ENCODE measurements around the gene MYB.
"Not testable (repeated sequence)": the region's sequence is repeated elsewhere in the genome, so short reads cannot be mapped to it uniquely, and the experiment has no call there.

MYB gene

DNA sequence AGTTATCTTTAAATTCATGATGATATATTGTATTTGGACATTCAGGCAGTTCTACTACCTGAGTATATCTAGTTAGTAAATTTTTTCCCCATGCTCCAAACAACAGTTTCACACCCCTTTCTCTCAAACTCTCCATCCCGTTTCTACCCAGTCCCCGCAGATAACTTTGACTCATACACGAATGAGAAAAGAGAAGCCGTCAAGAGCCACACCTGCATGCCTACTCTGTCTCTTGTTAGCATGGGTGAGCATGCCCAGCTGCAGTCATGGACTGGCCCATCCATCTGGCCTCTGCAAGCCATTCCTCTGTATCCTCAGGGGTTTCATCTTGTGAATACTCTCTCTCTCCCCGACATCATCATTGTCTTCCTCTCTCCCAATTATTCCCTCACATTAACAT, 41.5 kb downstream of the MYB start:
- DNase-seq (ENCODE audit: low read depth), result no peak

DNA sequence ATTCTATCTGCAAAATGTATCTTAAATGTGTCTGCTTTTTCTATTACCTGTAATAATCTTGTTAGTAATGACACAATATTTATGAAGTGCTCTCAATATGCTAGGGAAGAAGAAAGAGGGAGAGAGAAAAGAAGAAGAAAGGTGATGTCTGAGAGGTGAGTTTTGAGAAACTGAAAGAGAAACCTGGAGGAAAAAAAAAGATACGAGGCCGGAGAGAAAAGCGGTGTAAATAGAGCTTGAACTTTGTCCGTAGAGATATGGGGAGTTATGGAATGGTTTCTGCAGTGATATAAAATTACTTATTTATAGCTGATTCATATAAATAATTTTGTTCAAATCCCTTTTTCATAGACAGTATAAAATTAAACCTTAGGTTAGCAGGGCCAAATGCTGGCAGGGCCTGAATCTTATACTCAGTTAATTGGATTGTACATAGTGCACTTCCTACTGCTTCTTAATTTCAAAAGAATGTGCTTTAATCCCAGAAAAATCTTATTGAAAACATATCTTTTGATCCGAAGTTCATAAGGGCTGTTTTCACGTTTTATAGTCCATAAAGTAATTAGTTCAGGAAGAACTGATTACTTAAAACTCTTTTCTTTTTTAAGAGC, 43.0 kb downstream of the MYB start:
- no peak for DNase-seq (ENCODE audit: low read depth)

DNA sequence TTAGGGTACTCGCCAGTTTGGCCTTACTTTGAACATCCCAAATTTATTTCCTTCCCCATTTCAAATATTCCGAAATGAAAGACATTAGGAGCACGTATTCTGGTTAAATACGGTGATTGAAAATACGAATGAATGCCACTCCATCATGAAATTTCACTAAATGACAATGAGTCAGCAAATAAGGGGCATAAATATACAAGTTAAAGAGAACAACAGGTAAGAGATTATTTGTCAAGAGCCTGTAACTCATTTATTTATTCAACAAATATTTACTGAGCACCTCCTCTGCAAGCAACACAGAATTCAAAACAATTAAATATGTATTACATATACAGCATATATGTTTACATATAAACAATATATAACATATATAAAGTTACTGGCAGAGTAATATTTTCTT, 44.8 kb downstream of the MYB start:
- no peak for DNase-seq (ENCODE audit: low read depth)

DNA sequence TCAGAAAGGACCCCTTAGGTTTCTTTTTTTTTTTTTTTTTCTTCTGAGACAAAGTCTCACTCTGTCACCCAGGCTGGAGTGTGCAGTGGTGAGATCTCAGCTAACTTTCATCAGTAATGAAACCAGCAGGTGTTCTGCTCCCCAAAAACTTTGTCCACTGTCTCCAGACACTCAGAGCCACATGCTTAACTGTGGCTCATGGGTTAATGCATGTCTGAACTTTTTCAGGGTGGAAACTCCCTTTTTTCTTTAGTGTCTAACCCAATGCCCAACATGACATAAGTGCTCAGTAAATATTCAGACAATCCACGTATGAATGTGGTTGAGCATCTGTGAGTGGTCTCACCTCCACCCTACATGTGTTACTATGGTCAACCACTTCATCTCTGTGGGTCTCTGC, 45.4 kb downstream of the MYB start:
- DNase-seq (ENCODE audit: low read depth), result no peak

DNA sequence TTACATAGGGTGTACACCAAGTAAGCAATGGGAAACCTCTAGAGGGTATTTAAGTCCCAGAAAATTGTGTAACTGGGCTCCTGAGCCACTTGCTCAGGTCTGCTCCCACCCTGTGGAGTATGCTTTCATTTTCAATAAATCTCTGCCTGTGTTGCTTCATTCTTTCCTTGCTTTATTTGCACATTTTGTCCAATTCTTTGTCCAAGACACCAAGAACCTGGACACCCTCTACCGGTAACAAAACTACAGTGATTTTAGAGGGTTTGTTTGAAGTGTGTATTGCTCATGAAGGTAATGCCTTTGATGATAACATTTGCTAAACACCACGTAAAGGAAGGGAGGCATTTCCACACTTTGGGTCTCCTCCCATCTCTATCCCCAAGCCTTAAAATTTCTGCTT, 46.2 kb downstream of the MYB start:
- no peak for DNase-seq (ENCODE audit: low read depth)

DNA sequence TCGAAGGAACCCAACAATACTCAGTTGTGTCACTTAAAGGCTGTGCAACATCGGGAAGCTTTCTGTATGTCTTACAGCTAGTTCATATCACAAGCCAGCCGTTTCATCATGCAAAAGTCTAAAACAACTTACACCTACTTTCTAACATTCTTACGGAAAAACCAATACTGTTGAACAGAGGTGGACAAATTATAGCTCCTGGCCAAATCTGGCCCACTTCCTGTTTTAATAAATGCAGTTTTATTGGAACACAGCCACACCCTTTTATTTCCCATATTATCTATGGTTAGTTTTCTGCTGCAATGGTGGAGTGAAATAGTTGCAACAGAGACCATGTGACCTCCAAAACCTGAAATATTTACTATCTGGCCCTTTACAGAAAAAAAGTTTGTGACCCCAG, 46.6 kb downstream of the MYB start:
- no peak for DNase-seq (ENCODE audit: low read depth)

DNA sequence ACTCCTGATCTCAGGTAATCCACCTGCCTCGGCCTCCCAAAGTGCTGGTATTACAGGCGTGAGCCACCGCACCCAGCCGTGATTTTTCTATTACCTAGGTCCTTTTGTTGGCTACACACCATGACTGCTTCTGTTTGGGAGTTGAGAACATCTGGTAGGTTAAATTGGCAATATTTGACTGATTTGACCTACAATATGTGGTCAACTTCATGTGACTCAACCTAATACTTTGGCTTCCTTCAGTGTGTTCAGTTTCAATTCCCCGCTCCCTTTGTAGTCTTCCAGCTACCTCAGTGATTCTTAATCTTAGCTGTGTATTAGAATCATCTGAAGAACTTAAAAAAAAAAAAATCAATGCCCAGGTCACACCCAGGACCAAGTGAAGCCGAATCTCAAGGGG, 47.4 kb downstream of the MYB start:
- DNase-seq (ENCODE audit: low read depth), result no peak

DNA sequence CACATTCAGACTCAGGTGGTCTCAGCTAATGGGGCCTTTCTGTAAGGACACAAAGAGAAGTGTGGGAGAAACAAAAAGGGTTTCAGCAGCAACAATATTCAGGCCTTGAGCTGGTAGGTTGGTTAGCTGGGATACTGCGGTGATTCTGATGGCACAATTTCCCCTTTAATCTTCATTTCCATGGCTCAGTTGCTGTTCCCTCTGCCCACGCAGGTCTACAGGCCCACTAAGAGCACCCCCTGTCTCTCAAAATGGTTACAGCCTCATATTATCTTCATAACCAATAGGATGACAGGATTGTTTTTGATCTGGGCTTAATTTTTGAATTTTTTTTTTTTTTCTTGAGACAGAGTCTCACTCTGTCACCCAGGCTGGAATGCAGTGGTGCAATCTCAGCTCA, 48.9 kb downstream of the MYB start:
- DNase-seq (ENCODE audit: low read depth), result no peak

DNA sequence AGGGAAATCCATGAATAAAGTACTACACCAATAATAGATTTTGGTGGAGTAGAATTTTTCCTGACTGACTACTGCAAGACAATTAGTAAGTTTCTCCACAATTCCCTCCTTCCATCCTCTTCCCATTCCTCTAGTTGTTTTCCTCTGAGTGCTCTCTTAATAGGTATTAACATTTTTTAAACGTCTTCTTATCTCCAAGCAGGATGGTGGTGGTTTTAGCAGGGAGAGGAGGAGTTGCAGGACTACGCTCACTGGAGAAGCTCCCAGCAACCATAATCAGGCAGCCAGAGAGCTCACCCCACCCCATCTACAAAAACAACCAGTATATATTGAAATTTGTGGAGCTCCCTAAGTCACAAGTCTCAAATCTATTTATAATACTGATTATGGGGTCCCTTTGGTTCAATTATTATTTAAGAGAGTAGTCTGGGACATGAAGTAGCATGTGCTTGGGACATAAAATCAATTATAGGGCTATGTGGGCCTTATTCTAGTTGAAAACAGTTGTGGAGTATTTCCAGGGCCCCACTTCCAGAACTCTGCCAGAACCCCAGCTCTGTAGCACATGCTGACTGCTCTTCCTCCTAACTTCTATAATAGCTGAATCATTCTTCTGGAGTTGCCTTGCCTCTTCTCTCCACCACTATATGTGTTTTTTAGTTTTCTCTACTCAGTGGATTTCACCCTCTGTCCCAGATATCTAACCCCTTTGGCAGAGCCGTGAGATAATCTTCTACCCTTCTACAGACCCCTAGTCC, 49.8 kb downstream of the MYB start:
- no peak for DNase-seq (ENCODE audit: low read depth)

DNA sequence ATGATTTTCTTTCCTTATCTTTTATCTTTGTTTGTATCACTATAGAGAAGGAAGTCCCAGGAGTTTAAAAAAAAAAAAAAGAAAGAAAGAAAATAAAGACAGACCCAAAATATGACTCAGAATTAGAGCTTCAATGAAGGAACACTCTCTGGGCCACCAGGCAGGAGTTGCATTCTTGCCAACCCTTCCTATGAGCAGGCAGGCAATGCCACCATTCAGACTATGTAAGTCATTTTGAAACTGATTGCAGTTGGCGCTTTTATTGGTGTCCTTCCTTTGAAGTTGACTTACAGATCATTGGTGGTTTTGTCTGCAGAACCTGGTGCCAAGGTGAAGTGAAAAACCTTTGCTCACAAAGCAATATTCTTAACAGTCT, 50.3 kb downstream of the MYB start:
- DNase-seq (ENCODE audit: low read depth), result no peak

DNA sequence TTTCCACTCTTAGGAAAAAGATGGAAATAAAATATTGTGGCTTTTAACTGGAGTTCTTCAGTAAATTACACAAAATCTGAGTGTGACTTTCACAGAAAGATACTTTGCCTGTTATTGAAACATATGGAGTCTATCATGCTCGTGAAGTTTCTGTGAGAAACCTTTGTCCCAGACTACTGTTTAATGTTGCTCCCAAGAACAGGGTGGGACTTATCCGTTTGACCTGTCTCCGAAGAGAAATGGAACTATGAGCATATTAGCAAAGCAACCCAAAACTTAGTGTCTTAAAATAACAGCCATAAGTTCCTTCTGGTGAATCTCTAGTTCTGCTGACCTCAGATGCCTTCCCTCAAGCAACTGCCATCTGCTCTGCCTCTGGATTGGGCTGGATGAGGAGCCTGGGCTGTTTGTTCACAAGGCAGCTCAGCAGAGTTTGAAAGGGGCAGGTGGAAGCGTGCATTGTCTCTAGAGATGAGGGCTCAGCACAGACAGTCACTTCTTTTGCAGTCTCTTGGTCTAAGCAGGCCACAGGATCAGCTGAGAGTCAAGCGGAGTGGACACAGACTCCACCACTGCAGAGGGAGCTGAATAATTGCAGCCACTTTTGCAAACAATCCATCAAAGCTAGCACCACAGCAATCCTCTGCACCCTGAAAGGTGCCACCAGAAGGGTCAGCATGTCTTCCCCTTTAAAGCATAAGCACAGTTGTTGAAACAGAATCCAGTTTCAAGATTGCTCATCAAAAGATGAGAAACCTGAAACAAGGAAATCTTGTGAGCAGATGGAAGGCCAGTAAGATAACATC, 52.8 kb downstream of the MYB start:
- no peak for DNase-seq (ENCODE audit: low read depth)

DNA sequence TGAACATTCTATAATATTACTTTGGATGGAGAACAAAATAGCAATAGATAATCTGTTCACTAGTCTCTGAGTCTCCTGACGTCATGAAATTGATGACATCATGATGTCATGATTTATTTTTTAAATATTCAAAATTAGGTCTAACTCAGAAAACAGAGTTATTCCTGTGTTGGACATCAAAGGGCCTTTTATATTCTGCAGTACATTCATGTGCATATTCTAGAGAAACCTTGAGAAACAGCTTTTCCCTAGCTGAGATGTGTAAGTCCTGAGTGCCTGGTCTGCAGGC, 53.3 kb downstream of the MYB start:
- no peak for DNase-seq (ENCODE audit: low read depth)

DNA sequence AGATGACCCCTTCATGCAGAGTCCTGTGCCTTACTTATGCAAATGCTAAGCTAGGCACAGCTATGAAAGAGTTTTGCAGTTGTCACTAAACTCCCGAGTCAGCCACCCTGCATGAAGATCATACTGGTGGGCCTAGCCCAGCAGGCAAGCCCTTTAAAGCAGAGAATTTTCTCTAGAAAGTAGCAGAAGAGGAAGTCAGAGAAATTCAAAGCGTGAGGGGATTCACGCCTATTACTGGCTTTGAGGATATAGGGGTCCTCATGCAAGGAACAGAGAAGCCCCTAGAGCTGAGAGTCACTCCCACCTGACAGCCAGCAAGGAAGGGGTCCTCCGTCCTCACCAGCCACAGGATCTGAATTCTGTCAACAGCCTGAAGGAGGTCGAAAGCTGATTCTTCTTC, 54.6 kb downstream of the MYB start:
- DNase-seq (ENCODE audit: low read depth), result no peak

DNA sequence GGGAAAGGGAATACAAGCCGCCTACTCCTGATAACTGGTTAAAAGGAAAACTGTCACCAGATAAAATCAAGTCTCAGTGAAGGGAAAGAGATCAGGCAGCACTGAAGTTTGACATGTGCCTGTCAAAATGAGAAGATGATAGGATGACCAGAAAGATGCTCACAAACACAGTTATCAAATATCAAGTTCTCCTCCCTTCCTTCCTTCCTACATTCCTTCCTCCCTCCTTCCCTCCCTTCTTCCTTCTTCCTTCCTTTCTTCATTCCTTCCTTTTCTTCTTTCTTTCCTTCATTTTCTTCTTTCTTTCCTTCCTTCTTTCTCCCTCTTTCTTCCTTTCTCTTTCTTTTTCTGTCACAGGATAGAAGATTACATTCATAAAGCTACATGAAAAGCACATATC, 55.2 kb downstream of the MYB start:
- DNase-seq (ENCODE audit: low read depth), result no peak

DNA sequence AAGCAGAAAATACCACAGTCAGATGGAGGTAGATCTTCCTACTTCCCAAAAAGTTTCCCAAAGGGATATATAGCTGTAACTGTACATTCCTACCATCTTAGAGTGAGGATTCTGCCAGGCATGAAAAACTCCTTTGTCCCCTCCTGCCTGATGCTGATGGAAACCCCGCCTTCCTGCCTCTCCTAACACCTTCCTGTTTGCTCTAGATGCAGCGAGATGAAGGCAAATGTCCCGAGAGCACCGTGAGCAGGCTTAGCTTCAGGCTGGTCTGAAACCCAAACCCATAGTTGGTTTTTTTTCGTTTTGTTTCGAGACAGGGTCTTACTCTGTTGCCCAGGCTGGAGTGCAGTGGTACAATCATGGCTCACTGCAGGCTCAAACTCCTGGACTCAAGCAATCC, 55.6 kb downstream of the MYB start:
- DNase-seq (ENCODE audit: low read depth), result no peak

DNA sequence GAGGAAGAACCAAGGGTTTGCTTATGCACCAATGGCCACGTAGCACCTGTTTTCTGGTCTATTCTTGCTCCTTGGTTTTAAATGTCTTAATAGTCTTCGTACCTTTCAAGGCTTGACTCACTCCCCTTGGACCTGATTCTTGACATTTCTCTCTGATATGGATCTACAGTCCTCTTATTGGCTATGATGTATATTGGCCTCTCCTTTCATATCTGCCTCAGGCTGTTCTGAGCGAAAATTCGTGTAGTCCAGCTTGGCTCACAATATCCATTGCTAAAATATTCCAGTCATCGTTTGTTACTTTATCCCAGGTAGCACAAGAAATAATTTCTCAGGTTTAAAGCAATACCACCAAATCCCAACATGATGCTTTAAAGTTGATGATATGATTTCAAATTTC, 59.6 kb downstream of the MYB start:
- DNase-seq (ENCODE audit: low read depth), result no peak

DNA sequence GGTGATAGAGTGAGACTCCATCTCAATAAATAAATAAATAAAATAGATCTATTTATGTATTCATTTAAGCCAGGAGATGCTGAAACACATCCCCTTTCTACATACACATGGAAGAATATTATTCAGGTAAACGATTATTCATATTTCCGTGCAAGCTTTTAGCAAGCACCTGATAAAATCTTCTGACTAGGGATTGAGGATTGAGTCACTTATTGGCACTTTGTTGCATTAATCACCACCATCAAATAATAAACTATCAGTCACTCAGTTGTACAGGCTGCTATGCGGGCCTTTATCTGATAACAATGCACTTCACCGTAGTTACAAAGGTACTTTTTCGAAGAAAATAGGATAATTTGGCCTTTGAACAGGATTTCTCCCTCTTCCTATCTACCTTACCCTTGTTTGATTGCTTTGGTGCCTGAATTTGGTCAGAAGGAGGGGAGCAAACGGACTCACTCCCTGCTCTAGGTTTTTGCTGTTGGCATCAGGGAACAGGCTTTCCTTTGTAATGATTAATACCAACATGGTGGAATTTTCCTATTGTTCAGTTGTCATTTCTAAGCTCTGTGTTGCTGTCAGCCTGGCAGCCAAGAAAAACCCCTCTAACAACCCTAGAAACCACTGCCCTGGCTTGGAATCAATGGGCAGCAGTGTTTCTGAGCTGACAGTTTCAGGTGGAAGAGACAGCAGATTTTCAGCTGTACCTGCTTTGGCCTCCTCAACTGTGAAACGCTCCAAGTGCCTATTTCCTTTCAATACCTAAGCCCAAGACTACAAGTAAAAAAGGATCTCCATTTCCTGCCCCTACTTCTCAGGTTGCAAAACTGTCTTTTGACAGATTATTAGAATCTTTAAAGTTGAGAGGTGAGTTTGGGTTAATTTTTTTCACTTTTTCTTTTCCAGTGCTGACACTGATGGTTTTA, 63.0 kb downstream of the MYB start:
- no peak for DNase-seq (ENCODE audit: low read depth)

DNA sequence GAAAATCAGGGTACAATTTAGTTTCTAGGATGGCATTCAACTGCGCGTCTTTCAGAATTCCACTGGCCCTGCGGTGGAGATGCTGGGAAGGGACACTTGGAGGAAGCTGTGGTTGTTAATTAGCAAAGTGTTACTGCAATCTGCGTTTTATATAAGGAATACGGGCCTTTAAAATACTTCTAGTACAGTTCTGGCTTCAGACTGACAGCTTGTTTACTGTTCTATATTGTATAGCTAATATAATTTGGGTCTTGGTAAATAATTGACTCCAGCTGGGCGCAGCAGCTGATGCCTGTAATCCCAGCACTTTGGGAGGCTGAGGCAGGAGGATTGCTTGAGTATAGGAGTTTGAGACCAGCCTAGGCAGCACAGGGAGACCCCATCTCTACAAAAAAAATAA, 63.7 kb downstream of the MYB start:
- DNase-seq (ENCODE audit: low read depth), result no peak

DNA sequence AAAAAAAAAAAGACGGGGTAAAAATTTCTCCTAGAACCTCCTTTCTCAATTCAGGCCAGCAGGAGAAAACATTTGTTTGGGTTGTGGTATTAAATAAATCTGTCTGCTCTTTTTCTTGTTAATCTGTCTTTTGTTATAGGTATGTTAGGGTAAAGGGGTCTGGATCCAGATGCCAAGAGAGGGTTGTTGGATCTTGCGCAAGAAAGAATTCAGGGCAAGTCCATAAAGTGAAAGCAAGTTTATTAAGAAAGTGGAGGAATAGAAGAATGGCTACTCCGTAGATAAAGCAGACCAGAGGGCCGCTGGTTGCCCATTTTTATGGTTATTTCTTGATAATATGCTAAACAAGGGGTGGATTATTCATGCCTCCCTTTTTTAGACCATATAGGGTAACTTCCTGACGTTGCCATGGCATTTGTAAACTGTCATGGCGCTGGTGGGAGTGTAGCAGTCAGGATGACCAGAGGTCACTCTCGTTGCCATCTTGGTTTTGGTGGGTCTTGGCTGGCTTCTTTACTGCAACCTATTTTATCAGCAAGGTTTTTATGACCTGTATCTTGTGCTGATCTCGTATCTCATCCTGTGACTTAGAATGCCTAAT, 65.4 kb downstream of the MYB start:
- DNase-seq (ENCODE audit: low read depth), result not testable (repeated sequence)

DNA sequence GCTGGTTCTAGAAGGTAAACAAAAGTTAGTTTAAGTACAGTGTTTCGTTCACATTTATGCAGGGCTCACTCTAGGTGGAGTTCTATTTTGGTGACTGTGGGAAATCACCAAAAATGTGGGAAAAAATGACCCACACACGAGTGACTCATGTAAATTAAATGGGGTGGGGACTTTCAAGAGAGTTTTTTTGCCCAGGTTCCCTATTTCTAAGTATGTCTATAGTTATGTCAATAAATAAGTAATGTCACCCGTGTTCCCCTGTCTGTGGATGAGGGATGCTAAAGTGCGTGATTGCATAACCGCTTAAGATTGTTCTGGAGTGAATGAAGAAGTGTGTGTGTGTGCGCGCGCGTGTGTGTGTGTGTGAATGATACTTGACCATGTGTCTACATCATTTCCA, 69.1 kb downstream of the MYB start:
- no peak for DNase-seq (ENCODE audit: low read depth)

DNA sequence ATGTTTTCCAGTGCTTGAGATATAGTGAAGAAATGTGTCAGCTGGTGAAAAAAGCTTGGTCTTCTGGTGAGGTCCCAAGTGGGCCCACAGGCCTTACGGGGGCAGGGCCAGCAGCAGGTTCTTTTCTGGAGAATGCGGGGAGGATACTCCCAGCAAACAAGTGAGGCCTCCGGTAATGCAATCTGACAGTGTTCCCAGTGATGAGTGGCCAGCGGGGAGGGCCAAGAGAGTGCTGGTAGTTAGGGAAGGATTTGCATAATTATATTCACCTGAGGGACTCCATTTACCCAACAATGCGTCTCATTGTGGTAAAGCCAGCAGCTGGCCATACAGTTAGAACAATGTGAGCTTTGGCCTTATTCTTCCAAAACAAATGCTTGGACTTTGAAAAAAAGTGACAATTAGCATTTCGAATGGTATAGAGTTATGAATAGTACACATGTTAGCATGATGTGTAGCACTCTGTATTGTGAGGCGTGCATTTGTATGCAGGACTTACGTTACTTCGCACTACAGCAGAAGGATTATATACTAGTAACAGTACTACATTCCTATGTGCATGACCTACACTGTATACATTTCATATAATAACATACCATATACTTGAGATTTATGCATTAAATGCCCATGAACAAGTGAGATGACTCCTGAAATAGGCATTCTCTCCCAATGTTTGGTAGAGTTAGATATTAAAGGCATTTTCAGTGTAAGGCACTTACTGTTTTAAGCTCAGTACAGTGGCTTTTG, 69.8 kb downstream of the MYB start:
- DNase-seq (ENCODE audit: low read depth), result no peak

Measured in activated T-helper 1 cell treated with Interleukin-2 at 50 U/mL for 16 hours (primary cell).